ENCODE results near the gene FHOD3.

The FHOD3 gene

DNA sequence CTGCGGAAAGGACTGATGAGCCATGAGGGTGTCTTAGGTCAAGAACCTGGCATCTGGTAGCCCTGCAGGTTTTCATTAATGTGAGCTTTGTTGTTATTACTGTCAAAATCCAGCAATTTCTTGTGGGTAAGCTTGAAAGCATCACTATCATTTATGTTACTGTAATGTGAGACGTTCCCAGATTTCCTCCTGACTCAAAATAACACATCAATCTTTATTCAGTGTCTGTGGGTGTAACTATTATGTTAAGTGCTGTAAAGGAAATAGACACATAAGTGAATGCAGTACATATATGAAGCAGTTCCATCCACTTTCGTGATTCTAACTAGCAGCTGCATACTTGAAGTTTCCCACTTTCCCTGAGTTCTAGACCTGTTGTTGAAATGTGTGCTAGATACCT lies 89.8 kb downstream of the FHOD3 start:
- no peak overlapping the region for H3K27ac ChIP-seq
- H3K4me3 ChIP-seq = no peak overlapping the region
- TF ChIP-seq, protein P1, sequence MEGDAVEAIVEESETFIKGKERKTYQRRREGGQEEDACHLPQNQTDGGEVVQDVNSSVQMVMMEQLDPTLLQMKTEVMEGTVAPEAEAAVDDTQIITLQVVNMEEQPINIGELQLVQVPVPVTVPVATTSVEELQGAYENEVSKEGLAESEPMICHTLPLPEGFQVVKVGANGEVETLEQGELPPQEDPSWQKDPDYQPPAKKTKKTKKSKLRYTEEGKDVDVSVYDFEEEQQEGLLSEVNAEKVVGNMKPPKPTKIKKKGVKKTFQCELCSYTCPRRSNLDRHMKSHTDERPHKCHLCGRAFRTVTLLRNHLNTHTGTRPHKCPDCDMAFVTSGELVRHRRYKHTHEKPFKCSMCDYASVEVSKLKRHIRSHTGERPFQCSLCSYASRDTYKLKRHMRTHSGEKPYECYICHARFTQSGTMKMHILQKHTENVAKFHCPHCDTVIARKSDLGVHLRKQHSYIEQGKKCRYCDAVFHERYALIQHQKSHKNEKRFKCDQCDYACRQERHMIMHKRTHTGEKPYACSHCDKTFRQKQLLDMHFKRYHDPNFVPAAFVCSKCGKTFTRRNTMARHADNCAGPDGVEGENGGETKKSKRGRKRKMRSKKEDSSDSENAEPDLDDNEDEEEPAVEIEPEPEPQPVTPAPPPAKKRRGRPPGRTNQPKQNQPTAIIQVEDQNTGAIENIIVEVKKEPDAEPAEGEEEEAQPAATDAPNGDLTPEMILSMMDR (IDR thresholded peaks at IDR 0.05) = no peak
- no peak for DNase-seq (ENCODE audit: low spot score)

DNA sequence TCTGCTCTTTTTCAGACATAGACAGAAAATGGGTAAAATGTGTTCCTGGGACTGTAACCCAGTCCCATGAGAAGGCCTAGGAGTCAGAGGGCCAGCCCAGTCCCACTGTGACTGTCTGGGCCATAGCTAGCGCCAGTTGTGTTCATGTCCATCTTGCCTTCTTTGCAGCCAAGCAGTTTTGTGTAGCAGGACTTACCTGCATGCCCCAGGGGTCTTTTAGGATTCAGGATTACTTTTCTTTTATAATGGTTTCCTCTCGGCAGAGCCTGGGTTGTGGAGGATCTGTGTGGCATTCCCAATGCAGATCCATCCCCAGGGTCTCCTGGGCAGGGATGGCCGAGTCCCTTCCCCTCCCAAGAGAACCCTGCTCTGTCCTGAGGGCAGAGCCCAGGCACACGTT lies 90.8 kb downstream of the FHOD3 start:
- no peak overlapping the region for H3K27ac ChIP-seq
- no peak overlapping the region for H3K4me3 ChIP-seq
- DNase-seq (ENCODE audit: low spot score) = peak; percentile 19
- TF ChIP-seq, protein P1 (IDR thresholded peaks at IDR 0.05) = no peak

DNA sequence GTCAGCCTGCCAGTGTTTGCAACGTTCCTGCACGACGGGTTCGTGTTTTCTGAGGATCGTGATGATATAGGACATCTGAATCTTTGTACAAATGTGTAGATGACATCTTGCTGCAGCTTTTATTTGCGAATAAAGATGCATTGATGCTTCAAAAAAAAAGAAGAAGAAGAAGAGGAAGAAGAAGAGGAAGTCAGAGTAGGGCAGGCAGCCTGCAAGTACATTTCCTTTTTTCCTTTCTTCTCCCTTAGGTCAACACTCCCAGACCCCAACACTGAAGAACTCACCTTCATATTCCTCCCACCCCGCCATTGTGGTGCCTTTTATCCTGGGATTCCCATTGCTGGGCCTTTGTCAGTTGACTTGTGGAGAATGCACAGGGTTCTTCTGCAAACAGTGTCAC lies 91.5 kb downstream of the FHOD3 start:
- DNase-seq (ENCODE audit: low spot score) = peak; percentile 50
- TF ChIP-seq, protein P1 (IDR thresholded peaks at IDR 0.05) = no peak
- Histone ChIP-seq H3K4me3 (no peak overlapping the region), H3K27ac (no peak overlapping the region)

DNA sequence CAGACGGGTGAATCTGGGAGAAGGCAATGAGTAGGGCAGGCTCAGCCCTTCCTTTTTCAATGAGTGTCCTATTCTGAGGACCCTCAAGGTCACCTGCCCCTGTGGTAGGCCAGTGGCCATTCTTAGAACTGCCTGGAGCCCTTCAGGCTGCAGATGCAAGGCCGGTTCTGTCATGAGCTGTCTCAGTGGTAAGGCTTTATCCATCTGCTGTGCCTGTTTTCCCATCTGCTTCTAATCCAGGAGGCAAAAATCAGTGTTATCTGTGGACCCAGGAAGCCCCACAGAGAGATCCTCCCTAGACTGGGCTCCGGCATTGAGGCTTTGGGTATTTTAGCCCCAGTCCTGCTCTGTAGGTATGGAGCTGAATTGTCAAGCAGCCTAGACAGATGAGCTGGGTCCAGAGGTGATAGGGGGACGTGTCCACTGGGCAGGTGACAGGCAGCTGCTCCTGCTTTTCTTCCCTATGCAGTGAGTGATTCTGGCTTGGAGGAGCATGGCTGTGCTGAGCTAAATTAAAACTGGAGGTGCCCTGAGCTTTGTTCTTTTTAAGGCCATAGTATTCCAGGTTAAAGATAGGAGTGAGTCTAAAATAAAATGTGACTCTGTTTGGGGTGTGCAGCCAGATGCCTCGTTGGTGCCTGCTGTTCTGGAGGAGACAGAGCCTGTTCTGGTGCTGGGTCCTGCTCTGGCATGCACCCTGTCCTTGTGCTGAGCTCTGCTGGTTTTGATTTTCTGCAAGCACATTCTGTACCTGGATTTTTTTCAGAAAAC lies 92.5 kb downstream of the FHOD3 start:
- Histone ChIP-seq H3K4me3 (no peak overlapping the region), H3K27ac (no peak overlapping the region)
- TF ChIP-seq, protein P1 (IDR thresholded peaks at IDR 0.05) = no peak
- DNase-seq (ENCODE audit: low spot score) = peak; percentile 61

DNA sequence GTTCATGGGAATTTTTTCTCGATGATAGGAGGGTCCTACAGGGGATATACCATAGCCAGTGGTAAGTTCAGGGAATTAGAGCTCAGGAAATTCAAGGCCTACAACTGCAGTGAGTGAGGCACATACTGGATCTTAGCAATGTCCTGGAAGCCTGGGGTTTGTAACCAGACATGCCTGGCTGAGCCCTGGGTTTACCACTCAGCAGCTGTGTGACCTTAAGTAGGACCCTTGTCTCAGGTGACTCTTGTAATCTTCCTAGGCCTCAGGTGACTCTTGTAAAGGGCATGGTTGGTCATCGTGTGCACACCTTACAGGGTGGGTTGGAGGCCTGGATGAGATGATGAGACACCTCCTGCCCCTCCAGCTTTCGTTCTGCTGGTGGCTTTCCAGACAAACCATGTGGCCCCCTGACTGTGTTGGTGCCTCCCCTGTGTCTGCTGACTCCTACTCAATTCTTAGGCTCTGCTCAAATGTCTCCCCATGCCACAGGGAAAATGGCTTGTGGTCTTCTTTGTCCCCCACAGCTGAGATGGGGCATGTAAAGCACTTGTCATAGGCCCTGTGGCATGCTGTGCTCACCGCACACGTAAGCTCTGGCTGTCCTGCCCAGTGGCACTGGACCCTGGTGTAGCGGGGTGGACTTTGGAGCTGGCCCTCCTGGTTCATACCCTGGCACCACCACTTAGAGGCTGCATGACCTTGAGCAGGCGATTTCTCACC lies 94.1 kb downstream of the FHOD3 start:
- TF ChIP-seq, protein P1 (IDR thresholded peaks at IDR 0.05) = no peak
- Histone ChIP-seq H3K4me3 (no peak overlapping the region), H3K27ac (peak overlapping the region in 1 of 2 donors; percentile 42)
- peak; percentile 43 for DNase-seq (ENCODE audit: low spot score)

DNA sequence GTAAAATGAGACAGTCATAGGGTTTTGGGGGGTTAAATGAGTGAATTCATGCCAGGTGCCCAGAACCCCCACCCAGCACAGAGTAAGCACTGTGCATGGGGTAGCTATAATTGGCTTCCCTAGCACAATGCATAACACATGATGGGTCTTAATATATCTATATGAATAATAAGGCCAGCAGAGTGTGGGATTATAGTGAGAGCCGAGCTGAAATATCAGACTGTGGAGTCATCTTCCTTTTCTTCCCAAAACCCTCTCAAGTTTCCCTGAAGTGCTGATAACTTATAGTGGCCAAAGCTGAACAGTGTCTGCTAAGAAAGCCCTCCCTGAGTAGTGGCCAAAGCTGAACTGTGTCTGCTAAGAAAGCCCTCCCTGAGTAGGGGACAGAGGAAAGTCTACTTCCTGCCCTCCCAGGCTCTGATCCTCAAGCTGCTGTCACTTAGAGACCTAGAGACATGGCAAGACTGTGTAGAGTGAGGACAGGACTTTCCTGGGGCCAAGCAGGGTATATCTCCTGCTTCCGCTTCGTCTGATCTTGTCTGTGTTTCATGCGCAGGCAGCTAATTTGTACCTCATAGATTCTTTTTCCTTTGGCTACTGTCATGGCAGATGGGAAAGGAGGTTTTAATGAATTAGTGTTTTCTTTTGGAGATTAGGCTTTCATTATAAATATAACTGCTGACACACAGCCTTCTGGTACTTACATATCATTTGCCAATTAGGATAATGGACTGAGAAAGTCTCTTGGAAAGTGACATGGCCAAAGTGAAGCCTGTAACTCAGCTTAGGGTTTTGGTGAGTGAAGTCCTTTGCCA lies 94.9 kb downstream of the FHOD3 start:
- no peak overlapping the region for H3K4me3 ChIP-seq
- TF ChIP-seq, protein P1 (IDR thresholded peaks at IDR 0.05) = no peak
- DNase-seq (ENCODE audit: low spot score) = peak; percentile 49
- H3K27ac ChIP-seq = peak overlapping the region in 1 of 2 donors; percentile 42

Data from coronary artery (tissue), 2 donors.